Parathyroid adenoma (tissue), 2 donors: ENCODE measurements around the gene COL4A2.

Source experiments
- H2AFZ ChIP-seq: fragments of 300-600 bp; sonication (generic); one replicate; pipeline ENCODE4 v1.7.0; 2017; ENCODE audit warnings: antibody characterized with exemption, mild to moderate bottlenecking
- H3K27ac ChIP-seq: fragments of 300-600 bp; sonication (generic); one replicate; pipeline ENCODE4 v1.7.0; 2017
- H3K27me3 ChIP-seq: fragments of 300-600 bp; sonication (generic); one replicate; pipeline ENCODE4 v1.7.0; 2017; ENCODE audit warnings: low read length; ENCODE audit not compliant: control insufficient read depth, insufficient read depth
- H3K36me3 ChIP-seq: fragments of 300-600 bp; sonication (generic); one replicate; pipeline ENCODE4 v1.7.0; 2017; ENCODE audit warnings: low read length; ENCODE audit not compliant: control insufficient read depth, insufficient read depth
- H3K4me1 ChIP-seq: fragments of 300-600 bp; sonication (generic); one replicate; pipeline ENCODE4 v1.7.0; 2017; ENCODE audit warnings: control low read depth
- H3K4me2 ChIP-seq: fragments of 300-600 bp; sonication (generic); one replicate; pipeline ENCODE4 v1.7.0; 2017; ENCODE audit warnings: low read length
- H3K4me3 ChIP-seq: fragments of 300-600 bp; sonication (generic); one replicate; pipeline ENCODE4 v1.7.0; 2017; ENCODE audit warnings: low read depth, low read length
- H3K79me2 ChIP-seq: fragments of 300-600 bp; sonication (generic); one replicate; pipeline ENCODE4 v1.7.0; 2017; ENCODE audit warnings: control low read depth
- H3K9ac ChIP-seq: fragments of 300-600 bp; sonication (generic); one replicate; pipeline ENCODE4 v1.7.0; 2017; ENCODE audit warnings: mild to moderate bottlenecking
- H3K9me3 ChIP-seq: fragments of 300-600 bp; sonication (generic); one replicate; pipeline ENCODE4 v1.7.0; 2017; ENCODE audit warnings: low read length; ENCODE audit not compliant: control insufficient read depth
- CTCF ChIP-seq: fragments of 300-600 bp; sonication (generic); IDR thresholded peaks from one replicate; pipeline ENCODE4 v1.7.0; 2017; ENCODE audit warnings: antibody characterized with exemption, mild to moderate bottlenecking
- donor health status: primary hyperparathyroidism.

COL4A2 gene

DNA sequence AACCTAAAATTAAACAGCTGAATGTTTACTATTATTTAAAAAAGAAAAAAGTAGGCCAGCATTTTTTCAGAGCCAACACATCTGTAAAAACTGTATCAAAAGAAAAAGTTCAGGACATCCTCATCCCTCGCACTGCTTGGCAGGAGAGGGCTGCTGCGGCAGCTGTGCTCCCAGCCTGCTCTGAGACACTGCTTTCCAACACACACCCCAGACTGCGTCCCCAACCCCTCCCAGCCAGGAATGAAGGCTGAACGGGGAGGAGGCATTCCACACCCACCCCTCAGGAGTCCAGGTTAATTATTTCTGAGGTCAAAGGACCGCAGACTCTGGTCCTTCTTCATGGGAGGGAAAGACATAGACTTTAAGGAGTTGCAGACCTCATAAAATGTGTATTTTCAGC is 43.2 kb upstream of the COL4A2 start:
- Histone ChIP-seq H3K27me3 (no peaks in the 10 kb centered on the region), H2AFZ (no peak overlapping the region), H3K4me2 (no peak overlapping the region), H3K4me3 (no peak overlapping the region), H3K79me2 (no peaks in the 10 kb centered on the region), H3K36me3 (no peaks in the 10 kb centered on the region), H3K9me3 (no peaks in the 10 kb centered on the region), H3K27ac (no peak overlapping the region), H3K4me1 (no peaks in the 10 kb centered on the region), H3K9ac (no peak overlapping the region)
- TF ChIP-seq CTCF: no peak

DNA sequence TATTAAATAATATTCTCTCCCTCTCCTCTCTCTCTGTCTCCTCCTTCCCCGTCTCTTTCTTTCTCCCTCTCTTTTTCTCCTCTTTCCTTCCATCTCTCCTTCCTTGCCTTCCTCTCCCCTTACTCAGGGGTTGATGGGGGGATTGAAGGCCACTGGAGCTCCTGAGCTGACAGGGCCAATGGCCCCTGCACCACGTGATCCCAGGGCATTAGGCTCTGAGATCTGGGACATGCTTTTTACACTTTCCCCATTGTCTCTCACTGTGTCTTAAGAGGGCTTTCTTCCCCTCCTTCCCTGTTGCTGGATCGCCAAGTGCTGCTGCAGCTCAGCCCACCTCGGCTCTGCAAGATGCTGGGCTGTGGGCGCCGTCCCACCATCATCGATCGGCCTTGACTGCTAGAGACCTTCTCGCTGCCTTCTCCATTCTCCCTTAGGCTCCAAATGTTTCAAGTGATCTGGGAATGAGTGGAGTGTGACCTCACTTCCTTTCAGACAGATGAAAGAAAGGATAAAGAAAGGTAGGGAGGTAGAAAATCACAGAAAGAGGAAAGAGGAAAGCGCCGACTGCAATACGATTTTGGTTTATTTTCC is 42.3 kb upstream of the COL4A2 start:
- peak overlapping the region; percentile 42 for H3K27ac ChIP-seq
- H3K9ac ChIP-seq: no peak overlapping the region
- no peaks in the 10 kb centered on the region for H3K4me1 ChIP-seq

GRCh38 chr13:110265341-110265681 is 41.8 kb upstream of the COL4A2 start:
- Histone ChIP-seq H3K4me3 (no peak overlapping the region), H3K79me2 (no peaks in the 10 kb centered on the region), H3K4me2 (no peak overlapping the region), H3K27ac (peak overlapping the region; percentile 42), H3K4me1 (no peaks in the 10 kb centered on the region), H2AFZ (no peak overlapping the region), H3K9me3 (no peaks in the 10 kb centered on the region), H3K27me3 (no peaks in the 10 kb centered on the region), H3K36me3 (no peaks in the 10 kb centered on the region), H3K9ac (no peak overlapping the region)
- no peak for TF ChIP-seq CTCF

More for the DNA sequence above, 42.3 kb upstream of the COL4A2 start:
- H2AFZ ChIP-seq: no peak overlapping the region
- no peaks in the 10 kb centered on the region for H3K36me3 ChIP-seq
- no peaks in the 10 kb centered on the region for H3K79me2 ChIP-seq
- no peak overlapping the region for H3K4me3 ChIP-seq
- H3K9me3 ChIP-seq: no peaks in the 10 kb centered on the region
- no peak overlapping the region for H3K4me2 ChIP-seq
- no peaks in the 10 kb centered on the region for H3K27me3 ChIP-seq
- TF ChIP-seq CTCF: no peak

- Histone ChIP-seq H3K36me3 (no peaks in the 10 kb centered on the region), H3K27ac (peak overlapping the region; percentile 33)
Measured at GRCh38 chr13:110265682-110266430, 41.2 kb upstream of the COL4A2 start.

More at GRCh38 chr13:110265682-110266430, 41.2 kb upstream of the COL4A2 start:
- Histone ChIP-seq H3K9ac (no peak overlapping the region), H3K27me3 (no peaks in the 10 kb centered on the region), H3K4me2 (peak overlapping the region; percentile 55), H3K4me3 (no peak overlapping the region), H3K4me1 (no peaks in the 10 kb centered on the region), H3K79me2 (no peaks in the 10 kb centered on the region), H3K9me3 (no peaks in the 10 kb centered on the region), H2AFZ (no peak overlapping the region)
- TF ChIP-seq CTCF: no peak
